Measurements from ENCODE around the gene OXT.
"Not testable (repeated sequence)": the region's sequence is repeated elsewhere in the genome, so short reads cannot be mapped to it uniquely, and the experiment has no call there.

DNA sequence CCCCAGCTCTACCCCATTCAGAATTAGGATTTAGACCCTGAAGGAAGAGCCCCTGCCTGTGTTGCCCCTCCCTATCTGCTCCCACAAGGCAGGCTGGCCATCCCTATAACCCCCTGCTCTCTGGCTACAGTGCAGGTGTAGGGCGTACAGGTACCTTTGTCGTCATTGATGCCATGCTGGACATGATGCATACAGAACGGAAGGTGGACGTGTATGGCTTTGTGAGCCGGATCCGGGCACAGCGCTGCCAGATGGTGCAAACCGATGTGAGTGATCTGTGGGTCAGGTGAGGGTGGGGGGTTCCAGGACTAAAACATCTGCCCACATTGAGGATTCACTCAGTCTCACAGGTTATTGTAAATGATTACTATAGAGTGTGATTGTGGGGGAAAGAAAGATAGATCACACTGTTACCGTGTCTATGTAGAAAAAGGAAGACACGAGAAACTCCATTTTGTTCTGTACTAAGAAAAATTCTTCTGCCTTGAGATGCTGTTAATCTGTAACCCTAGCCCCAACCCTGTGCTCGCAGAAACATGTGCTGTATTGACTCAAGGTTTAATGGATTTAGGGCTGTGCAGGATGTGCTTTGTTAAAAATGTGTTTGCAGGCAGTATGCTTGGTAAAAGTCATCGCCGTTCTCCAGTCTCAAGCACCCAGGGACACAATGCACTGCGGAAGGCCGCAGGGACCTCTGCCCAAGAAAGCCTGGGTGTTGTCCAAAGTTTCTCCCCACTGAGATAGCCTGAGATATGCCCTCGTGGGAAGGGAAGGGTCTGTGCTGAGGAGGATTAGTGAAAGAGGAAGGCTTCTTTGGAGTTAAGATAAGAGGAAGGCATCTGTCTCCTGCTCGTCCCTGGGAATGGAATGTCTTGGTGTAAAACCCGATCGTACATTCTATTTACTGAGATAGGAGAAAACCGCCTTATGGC, 48.6 kb upstream of the OXT start:
- TF ChIP-seq, protein P1, sequence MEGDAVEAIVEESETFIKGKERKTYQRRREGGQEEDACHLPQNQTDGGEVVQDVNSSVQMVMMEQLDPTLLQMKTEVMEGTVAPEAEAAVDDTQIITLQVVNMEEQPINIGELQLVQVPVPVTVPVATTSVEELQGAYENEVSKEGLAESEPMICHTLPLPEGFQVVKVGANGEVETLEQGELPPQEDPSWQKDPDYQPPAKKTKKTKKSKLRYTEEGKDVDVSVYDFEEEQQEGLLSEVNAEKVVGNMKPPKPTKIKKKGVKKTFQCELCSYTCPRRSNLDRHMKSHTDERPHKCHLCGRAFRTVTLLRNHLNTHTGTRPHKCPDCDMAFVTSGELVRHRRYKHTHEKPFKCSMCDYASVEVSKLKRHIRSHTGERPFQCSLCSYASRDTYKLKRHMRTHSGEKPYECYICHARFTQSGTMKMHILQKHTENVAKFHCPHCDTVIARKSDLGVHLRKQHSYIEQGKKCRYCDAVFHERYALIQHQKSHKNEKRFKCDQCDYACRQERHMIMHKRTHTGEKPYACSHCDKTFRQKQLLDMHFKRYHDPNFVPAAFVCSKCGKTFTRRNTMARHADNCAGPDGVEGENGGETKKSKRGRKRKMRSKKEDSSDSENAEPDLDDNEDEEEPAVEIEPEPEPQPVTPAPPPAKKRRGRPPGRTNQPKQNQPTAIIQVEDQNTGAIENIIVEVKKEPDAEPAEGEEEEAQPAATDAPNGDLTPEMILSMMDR (IDR thresholded peaks at IDR 0.05) = not testable (repeated sequence)
- not testable (repeated sequence) for TF ChIP-seq POLR2A (IDR thresholded peaks at IDR 0.05)
